ENCODE data around the gene FGF12.
"Not testable (repeated sequence)": the region's sequence is repeated elsewhere in the genome, so short reads cannot be mapped to it uniquely, and the experiment has no call there.

FGF12 gene

GRCh38 chr3:192607798-192608197 is 119.5 kb downstream of the FGF12 start:
- in situ Hi-C loops (cut with HindIII; ENCODE audit: low sequenced_read_pairs), result no loop called here

DNA sequence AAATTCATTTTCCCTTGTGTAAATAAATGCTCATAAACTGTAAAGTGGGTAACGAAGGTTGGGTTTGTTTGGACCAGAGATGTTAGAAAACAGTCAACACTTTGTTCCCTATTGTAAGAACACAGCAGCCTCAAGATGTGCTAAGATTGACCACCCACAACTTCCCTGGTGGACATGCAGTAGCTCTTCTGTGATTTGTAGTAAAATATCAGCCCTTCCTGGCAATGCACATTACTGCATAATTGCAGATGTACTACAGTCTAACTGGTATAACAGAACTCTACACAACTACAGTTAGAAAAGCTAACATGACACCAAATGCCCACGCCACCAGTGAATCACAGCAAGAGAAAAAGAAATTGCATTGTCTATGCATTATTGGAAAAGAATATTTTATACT is 129.4 kb downstream of the FGF12 start:
- in situ Hi-C loops (cut with HindIII; ENCODE audit: low sequenced_read_pairs), result no loop called here

GRCh38 chr3:192597506-192597905 is 129.8 kb downstream of the FGF12 start:
- in situ Hi-C loops (cut with HindIII; ENCODE audit: low sequenced_read_pairs), result no loop called here

DNA sequence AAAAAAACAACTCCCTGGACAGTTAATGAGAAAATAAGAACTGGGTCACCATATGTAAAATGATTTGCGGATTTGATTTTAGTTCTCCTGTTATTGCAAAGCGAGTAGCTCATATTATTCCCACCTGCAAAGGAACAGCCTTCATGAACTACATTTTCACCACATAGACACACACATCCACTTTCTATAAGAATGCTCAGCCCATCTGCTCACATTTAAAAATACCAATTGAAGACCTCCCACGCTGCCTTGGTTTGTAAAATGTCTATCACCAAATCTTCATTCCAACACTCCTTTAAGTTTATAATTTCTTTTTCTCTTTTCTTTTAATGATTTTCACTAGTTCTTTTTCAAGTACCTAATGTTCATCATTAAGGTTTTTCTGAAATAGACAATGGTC is 148.6 kb downstream of the FGF12 start:
- in situ Hi-C loops (cut with HindIII; ENCODE audit: low sequenced_read_pairs), result no loop called here

- in situ Hi-C loops (cut with HindIII; ENCODE audit: low sequenced_read_pairs), result no loop called here
These were observed 149.5 kb downstream of the FGF12 start for GRCh38 chr3:192577811-192578210.

- in situ Hi-C loops (cut with HindIII; ENCODE audit: low sequenced_read_pairs), result no loop called here
These were observed 150.1 kb downstream of the FGF12 start for GRCh38 chr3:192577271-192577670.

- in situ Hi-C loops (cut with HindIII; ENCODE audit: low sequenced_read_pairs), result not testable (repeated sequence)
These were observed 150.6 kb downstream of the FGF12 start for GRCh38 chr3:192576704-192577103.

DNA sequence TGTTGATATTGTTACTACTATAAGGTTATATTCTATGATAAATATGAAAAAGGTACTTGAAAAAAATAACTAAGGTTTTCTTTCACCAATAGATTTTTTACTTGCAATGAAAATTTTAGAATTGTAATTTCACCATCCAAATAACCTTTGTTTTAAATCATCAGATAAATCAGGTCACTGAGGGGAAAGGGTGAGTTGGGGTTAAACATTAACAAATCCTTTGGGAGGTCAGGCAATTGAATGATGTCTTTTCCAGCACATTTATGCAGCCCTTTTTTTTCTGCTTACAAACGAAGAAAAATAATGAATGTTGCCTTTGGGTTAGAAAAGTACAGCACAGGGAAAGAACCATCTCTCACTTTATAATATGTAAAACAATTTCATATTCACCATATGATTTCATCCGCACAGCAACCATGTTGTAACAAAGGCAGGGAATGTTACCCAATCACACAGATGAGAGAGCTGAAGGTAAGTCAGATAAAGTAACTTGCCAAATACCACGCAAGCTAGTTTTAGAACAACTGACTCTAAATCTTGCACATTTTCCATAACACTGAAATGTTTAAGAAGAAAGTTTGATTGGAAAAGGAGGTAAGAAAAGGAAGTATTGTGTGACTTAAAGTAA is 151.3 kb downstream of the FGF12 start:
- in situ Hi-C loops (cut with HindIII; ENCODE audit: low sequenced_read_pairs), result no loop called here

GRCh38 chr3:192573240-192573639 is 154.1 kb downstream of the FGF12 start:
- in situ Hi-C loops (cut with HindIII; ENCODE audit: low sequenced_read_pairs), result no loop called here

- in situ Hi-C loops (cut with HindIII; ENCODE audit: low sequenced_read_pairs), result no loop called here
These were observed 156.2 kb downstream of the FGF12 start for GRCh38 chr3:192570821-192571791.

DNA sequence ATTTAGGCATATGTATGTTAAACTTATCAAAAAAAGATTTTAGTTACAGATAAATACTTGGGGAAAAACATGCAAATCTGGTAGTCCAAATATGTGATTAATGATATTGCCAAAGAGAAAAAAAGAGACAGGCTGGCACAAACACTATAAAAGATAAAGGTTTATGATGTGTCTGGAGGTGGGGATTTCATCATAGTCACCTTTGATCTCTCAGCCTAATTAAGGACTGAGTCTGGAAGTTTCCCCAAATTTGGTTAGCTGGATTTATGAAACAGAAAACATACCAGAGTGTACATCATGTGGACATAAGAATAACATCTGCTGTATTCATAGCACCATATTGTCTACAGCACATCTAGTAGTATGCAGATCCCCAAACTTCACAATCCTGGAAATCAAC is 157.0 kb downstream of the FGF12 start:
- in situ Hi-C loops (cut with HindIII; ENCODE audit: low sequenced_read_pairs), result no loop called here

- in situ Hi-C loops (cut with HindIII; ENCODE audit: low sequenced_read_pairs), result no loop called here
These were observed 160.5 kb downstream of the FGF12 start for GRCh38 chr3:192566706-192567290.

GRCh38 chr3:192564611-192565010 is 162.7 kb downstream of the FGF12 start:
- in situ Hi-C loops (cut with HindIII; ENCODE audit: low sequenced_read_pairs), result no loop called here

DNA sequence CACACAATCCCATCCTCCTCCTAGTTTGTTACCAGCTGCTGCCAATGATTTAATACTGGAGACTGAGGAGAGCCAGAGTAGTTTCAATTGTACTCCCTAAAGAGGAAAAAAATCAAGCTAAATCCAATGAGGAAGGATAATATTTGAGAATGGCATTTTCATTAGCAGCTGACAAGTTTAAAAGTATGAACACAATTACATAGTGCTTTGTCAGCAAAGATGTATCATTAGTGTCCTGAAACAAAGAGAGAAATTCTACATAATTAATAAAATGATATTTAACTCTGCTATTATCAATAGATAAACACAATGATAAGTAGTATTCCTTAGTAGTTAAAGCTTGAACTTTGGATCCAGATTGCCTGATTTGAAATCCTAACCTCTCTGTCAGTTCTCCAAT is 163.9 kb downstream of the FGF12 start:
- in situ Hi-C loops (cut with HindIII; ENCODE audit: low sequenced_read_pairs), result no loop called here

- in situ Hi-C loops (cut with HindIII; ENCODE audit: low sequenced_read_pairs), result no loop called here
These were observed 173.6 kb downstream of the FGF12 start for GRCh38 chr3:192553707-192554106.

DNA sequence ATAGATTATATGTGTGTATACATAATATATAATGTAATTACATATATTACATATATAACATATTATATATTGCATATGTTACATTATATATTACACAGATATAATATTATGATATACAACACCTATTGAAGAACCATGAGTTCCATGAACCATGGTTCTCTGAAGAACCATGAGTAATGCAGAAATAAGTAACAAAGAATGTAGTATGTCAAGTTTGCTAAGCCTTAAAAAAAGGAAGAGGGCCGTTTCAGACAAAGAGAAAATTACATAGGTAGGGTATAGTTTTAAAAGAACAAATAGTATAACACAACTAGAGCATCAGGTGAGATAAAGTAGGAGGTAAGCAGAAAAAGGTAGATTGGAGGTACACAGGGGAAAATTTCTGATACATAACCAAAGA is 177.0 kb downstream of the FGF12 start:
- in situ Hi-C loops (cut with HindIII; ENCODE audit: low sequenced_read_pairs), result no loop called here

DNA sequence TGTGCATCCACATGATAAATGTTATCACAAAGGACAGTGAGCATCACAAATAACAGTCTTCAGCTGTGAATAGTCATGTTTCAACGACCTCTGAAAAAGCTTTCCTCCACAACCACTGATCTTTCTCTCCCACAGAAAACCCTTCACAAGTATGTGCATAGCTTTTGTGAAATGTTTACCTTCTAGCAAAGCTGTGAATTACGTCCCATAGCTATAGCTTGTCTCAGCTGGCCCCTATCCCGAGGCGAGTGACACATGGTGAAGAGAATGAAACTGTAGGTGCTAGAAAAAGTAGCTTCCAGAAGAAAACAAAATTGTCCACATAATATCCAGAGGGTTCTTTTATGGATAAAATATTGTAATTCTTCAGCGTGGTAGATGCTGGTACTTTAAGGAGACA is 182.0 kb downstream of the FGF12 start:
- in situ Hi-C loops (cut with HindIII; ENCODE audit: low sequenced_read_pairs), result no loop called here

DNA sequence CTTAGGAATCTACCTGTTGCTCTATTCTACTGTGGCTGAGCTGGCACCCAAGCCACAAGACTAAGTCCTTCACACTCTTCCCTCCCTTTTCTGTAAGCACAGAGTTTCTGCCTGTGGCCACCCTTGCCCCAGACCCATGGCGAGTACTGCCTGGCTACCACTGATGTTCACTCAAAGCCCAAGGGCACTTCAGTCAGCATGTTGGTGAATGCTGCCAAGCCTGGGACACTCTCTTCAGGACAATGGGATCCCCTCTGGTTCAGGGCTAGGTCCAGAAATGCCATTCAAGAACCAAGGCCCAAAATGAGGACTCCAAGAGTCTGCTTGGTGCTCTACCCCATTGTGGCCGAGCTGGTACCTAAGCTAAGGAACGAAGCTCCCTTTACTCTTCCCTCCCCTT is 184.2 kb downstream of the FGF12 start:
- in situ Hi-C loops (cut with HindIII; ENCODE audit: low sequenced_read_pairs), result no loop called here

DNA sequence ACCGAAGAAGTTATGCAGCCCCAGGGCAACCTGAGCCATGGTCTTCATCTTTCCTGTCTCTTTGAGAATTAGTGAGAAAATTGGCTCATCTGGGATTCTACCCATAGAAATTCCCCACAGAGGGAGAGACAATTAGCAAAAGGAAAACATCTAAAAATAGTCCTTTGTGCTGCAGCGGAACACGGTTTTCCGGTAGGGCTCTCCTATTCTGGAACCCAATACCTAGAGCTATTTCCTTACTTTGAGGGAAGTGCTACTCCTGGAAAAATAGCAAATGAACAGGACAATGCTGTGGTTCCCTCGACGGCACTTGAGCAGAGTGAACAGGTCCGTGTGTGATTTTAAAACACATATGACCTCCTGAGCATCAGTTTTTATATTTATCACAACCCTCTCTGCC is 210.5 kb downstream of the FGF12 start:
- in situ Hi-C loops (cut with HindIII; ENCODE audit: low sequenced_read_pairs), result no loop called here

DNA sequence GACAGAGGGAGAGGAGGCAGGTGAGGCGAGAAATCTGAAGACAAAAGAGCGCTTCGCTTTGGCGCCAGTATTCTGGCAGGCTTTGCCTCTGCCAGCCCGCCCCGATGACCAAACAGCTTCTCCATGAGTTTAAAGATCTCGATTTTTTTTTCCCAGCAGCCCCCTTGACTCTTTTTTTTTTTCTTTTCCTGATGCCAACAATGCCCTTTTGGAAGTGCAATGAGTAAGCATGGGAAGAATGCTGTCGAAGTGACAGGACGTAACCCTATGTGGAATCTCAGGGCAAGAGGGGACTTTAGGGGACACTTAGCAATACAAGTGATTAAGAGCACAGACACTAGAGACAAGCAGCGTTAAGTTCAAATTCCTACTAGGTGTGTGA is 211.7 kb downstream of the FGF12 start:
- in situ Hi-C loops (cut with HindIII; ENCODE audit: low sequenced_read_pairs), result no loop called here

DNA sequence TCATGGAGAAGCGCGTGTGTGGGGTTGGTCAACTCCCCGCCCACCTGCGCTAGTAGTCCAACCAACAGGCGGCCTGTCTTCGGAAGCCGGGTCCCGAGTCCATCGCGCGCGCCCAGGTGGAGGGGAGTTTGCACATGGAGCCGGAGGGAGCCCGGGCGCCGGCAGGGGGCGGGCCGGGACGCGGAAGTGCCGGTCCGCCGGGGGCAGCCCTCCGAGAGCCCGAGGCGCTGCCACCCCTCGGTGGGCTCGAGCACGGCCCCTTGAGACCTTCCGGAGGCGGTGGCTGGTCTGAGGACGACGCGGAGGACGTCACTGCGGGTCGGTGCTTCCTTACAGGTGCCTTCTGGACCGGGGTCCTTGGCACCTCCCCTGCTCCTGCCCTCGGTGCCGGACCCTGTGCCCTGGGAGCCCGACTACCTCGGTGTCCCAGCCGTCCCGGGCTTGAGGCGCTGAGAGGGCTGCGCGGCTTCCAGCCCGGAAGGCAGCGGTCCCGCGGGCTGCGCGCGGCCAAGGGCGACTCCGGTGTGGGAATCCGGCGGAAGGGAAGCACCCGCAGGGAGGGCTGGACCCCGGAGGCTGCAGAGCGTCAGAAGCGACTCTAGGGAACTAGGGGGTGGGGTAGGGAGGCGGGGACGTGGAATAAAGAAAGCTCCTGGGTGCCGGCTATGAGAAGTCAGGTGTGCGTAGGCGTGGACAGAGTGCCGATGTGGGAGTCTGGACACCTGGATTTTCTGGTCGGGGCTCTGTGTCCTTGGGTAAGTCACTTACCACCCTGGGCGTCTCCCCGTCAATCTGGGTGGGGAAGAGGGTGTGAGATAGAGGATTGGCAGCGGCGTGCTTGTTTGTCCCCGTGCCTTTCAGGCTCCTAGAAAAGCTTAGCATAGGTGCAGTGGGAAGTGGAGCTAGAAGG is 212.3 kb downstream of the FGF12 start:
- in situ Hi-C loops (cut with HindIII; ENCODE audit: low sequenced_read_pairs), result no loop called here
